Measurements from ENCODE around the gene SLCO1B3.
"Not testable (repeated sequence)": the region's sequence is repeated elsewhere in the genome, so short reads cannot be mapped to it uniquely, and the experiment has no call there.

GRCh38 chr12:20783796-20784357 lies 26.6 kb upstream of the SLCO1B3 start:
- TF ChIP-seq CTCF (IDR thresholded peaks at IDR 0.05; ENCODE audit: borderline replicate concordance, extremely low read depth, low read length, poor library complexity, severe bottlenecking); EZH2 (IDR thresholded peaks at IDR 0.05; ENCODE audit: borderline replicate concordance, low read depth, low read length, severe bottlenecking): not testable (repeated sequence)
